ENCODE results near the gene PRKAR2A. TPM values are rescaled to one million over a fixed set of nuclear protein-coding genes. Genes with fewer than 3 reads are reported as not detected.

The PRKAR2A gene
- 35.5 and 73.4 TPM in 2 replicates for total RNA-seq

GRCh38 chr3:48847504-48848423, at the start of gene PRKAR2A:
Gene PRKAR2A, minus strand, starts transcription at chr3:48847874. Its CDS starts 278 bp downstream, at chr3:48847596.

GRCh38 chr3:48716982-48717746, 130.5 kb downstream of the PRKAR2A start, which contains the start of gene IP6K2:
Gene IP6K2, minus strand, starts transcription at chr3:48717221. Its CDS starts 21,930 bp downstream, at chr3:48695291.

Other genes starting within 250 kb of the PRKAR2A start
- gene UQCRC1, start 238.2 kb downstream of the PRKAR2A start, total RNA-seq: 448 and 544 TPM in 2 replicates
- gene TMEM89, start 226.1 kb downstream of the PRKAR2A start, total RNA-seq: not detected in 2 replicates
- gene SLC26A6, start 212.4 kb downstream of the PRKAR2A start, total RNA-seq: 49.5 and 53.8 TPM in 2 replicates
- gene CELSR3, start 185.0 kb downstream of the PRKAR2A start, total RNA-seq: 1.1 and 2.4 TPM in 2 replicates
- gene NCKIPSD, start 162.0 kb downstream of the PRKAR2A start, total RNA-seq: 21.9 and 23.8 TPM in 2 replicates
- 38.7 and 39.9 TPM in 2 replicates for gene IP6K2, start 130.7 kb downstream of the PRKAR2A start, total RNA-seq
- 17.1 and 18.6 TPM in 2 replicates for gene SLC25A20, start 51.0 kb upstream of the PRKAR2A start, total RNA-seq
- gene ARIH2, start 71.0 kb upstream of the PRKAR2A start, total RNA-seq: 91.7 and 92.5 TPM in 2 replicates
- gene P4HTM, start 142.4 kb upstream of the PRKAR2A start, total RNA-seq: 24.5 and 25.9 TPM in 2 replicates
- gene WDR6, start 159.5 kb upstream of the PRKAR2A start, total RNA-seq: 89.9 and 94.8 TPM in 2 replicates
- gene DALRD3, start 170.7 kb upstream of the PRKAR2A start, total RNA-seq: 54.1 and 59.1 TPM in 2 replicates
- gene NDUFAF3, start 174.2 kb upstream of the PRKAR2A start, total RNA-seq: 39.4 and 56.9 TPM in 2 replicates
- gene IMPDH2, start 181.5 kb upstream of the PRKAR2A start, total RNA-seq: 196 and 272 TPM in 2 replicates
- gene QRICH1, start 246.2 kb upstream of the PRKAR2A start, total RNA-seq: 139 and 158 TPM in 2 replicates